Mesodermal cell (in vitro differentiated cells): ENCODE measurements around the gene DENND6A. TPM values are rescaled to one million over a fixed set of nuclear protein-coding genes. Genes with fewer than 3 reads are reported as not detected.

Experiments used
- H3K27ac ChIP-seq: 2 replicates; pipeline ENCODE4 v1.7.0; 2013; ENCODE audit warnings: mild to moderate bottlenecking, low read depth, low read length, moderate library complexity; ENCODE audit not compliant: severe bottlenecking
- H3K36me3 ChIP-seq: 2 replicates; pipeline ENCODE4 v1.7.1; 2013; ENCODE audit warnings: mild to moderate bottlenecking, low read length, moderate library complexity; ENCODE audit not compliant: control insufficient read depth, insufficient read depth
- H3K4me1 ChIP-seq: one replicate; pipeline ENCODE4 v1.7.1; 2013; ENCODE audit warnings: mild to moderate bottlenecking, low read length; ENCODE audit not compliant: insufficient read depth, control insufficient read depth, poor library complexity, severe bottlenecking
- H3K4me3 ChIP-seq: 2 replicates; pipeline ENCODE4 v1.7.0; 2013; ENCODE audit warnings: low read length, control low read depth, mild to moderate bottlenecking; ENCODE audit not compliant: insufficient read depth, poor library complexity, severe bottlenecking; ENCODE audit errors: extremely low read depth
- H3K9me3 ChIP-seq: 2 replicates; pipeline ENCODE4 v1.7.1; 2013; ENCODE audit warnings: mild to moderate bottlenecking, low read length, moderate library complexity; ENCODE audit not compliant: control insufficient read depth
- whole genome bisulfite sequencing, 2 experiments: methylation state at CpG; one replicate each; pipeline ENCODE4 v1.1.5; 2013; ENCODE audit warnings: missing lambda C conversion rate in 2 of 2; ENCODE audit not compliant: insufficient coverage in 2 of 2; 5-methylcytosine and 5-hydroxymethylcytosine counted together
- polyA plus RNA-seq, 2 experiments: library from polyadenylated mRNA; stranded (reverse); fragments of 50-300 nt; gene quantifications; one replicate each; pipeline ENCODE4 v1.2.3, GENCODE V29; 2013

The DENND6A gene
- polyA plus RNA-seq (2013, experiment 1 of 2) = 14.4 TPM
- polyA plus RNA-seq (2013, experiment 2 of 2) = 15.6 TPM

DNA sequence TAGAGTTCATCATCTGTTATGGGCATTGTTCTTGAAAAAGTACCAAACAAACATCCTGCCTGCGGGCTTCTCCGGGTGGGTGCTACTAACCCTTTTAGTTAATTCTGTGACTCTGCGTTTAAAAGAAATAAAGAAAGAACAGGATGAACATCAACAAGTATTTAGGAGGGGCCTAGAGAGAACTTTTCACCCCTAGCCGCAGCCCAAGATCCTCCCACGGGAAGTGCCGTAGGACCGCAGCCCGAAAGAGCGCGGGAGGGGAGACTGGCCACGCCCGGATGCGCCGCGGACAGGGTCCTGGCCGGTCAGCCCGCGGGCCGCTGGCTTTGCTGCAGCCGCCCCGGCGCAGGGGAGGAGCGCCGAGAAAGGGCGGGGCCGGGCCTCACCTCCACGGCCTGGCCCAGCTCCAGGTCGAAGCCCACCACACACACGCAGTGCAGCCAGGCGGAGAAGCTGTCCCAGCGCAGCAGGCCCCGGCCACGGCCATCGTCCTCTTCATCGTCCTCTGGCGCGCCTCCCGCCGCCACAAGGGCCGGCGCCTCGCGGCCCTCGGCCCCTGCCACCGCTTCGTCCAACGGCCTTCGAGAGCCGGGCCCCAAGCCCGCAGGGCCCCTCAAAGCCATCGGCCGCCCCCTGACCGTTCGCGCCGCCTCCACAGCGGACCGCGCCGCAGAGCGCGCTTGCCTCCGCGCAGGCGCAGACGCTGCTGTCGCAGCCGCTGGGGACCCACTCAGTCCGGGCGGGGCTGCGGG is at the start of gene DENND6A:
TSS of gene DENND6A (minus strand) at position 682 of the 752 bp plus-strand sequence. CDS start at position 623, 59 bp downstream.
- Histone ChIP-seq H3K4me3 (peak within 1 kb of the TSS; percentile 65), H3K36me3 (no peaks in the 10 kb centered on the region), H3K9me3 (no peaks in the 10 kb centered on the region), H3K4me1 (no peaks in the 10 kb centered on the region), H3K27ac (peak within 1 kb of the TSS; percentile 96)
- 0% methylated on average over 32 to 65 of the region's 71 CpGs for WGBS, 2 experiments

DNA sequence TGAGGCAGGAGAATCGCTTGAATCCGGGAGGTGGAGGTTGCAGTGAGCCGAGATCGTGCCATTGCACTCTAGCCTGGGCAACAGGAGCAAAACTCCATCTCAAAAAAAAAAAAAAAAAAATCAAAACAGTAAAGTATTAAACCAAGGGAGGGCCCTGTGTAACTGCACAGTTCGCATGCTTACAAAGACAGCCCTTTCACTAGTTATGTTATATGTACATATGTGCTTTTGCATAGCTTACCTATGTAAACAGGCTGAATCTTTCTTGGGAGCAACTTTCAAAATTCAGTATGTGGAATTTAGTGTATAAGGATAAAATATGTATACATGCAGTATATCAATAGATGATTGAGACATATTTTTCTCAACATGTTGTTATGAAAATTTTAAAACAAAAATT is 47.1 kb upstream of the DENND6A start:
- WGBS, 2 experiments = no CpG with 5 or more reads among the region's 5 CpGs

DNA sequence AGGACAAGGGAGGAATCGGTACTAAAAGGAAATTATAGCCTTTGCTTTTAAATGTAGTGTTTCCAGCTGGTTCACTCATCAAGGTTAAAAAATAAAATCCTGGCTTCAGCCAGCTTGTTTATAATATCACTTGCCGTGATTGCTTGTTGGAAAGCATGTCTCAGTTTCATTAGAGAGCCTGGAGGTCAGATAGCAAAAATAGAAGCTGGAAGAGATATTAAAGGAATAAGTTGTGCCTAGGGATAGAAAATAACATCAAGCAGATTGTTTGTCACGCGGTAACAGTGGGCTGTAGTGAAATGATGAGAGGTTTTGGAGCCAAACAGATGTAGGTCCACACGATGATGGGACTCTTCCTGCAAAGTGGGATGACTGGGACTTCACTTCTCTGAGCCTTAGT is 45.5 kb upstream of the DENND6A start:
- no peaks in the 10 kb centered on the region for H3K36me3 ChIP-seq
- H3K27ac ChIP-seq = no peak overlapping the region
- WGBS, 2 experiments = 96 to 98% methylated on average over 5 of the region's 5 CpGs
- no peaks in the 10 kb centered on the region for H3K9me3 ChIP-seq
- H3K4me1 ChIP-seq = peaks cover 4% of the 10 kb centered on the region
- H3K4me3 ChIP-seq = no peak overlapping the region

More for the DNA sequence above, 47.1 kb upstream of the DENND6A start:
- Histone ChIP-seq H3K4me1 (no peaks in the 10 kb centered on the region), H3K9me3 (no peaks in the 10 kb centered on the region), H3K4me3 (no peak overlapping the region), H3K36me3 (no peaks in the 10 kb centered on the region), H3K27ac (no peak overlapping the region)

DNA sequence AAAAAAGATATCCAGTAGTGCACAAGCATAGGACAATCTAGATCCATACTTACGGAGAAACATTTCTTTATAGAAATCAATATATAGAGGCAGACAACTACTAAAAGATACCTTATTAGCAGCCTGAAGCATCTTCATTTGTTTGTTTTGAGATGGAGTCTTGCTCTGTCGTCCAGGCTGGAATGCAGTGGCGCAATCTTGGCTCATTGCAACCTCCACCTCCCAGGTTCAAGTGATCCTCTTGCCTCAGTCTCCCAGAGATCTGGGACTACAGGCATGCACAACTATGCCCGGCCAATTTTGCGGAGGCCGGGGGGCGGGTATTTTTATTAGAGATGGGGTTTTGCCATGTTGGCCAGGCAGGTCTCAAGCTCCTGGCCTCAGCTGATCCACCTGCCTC is 45.0 kb upstream of the DENND6A start:
- WGBS, 2 experiments = 84 to 94% methylated on average over 2 to 4 of the region's 7 CpGs
- no peak overlapping the region for H3K4me3 ChIP-seq
- peaks cover 4% of the 10 kb centered on the region for H3K4me1 ChIP-seq
- H3K36me3 ChIP-seq = no peaks in the 10 kb centered on the region
- no peak overlapping the region for H3K27ac ChIP-seq
- no peaks in the 10 kb centered on the region for H3K9me3 ChIP-seq

DNA sequence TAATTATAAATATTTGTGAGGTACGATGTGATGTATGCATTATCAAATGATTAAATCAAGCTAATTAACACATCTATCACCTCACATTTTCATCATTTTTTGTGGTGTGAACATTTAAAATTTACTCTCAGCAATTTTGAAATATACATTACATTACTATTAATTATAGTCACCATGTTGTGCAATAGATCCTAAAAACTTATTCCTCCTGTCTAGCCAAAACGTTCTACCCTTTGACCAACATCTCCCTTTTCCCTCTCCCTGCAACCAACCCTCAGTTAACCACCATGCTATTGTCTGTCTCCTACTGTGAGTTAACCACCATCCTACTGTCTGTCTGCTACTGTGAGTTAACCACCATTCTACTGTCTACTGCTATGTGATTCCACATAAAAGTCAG is 42.5 kb upstream of the DENND6A start:
- 76 to 82% methylated on average over 1 of the region's 2 CpGs for WGBS, 2 experiments
- Histone ChIP-seq H3K27ac (no peak overlapping the region), H3K4me3 (no peak overlapping the region), H3K36me3 (no peaks in the 10 kb centered on the region), H3K9me3 (no peaks in the 10 kb centered on the region), H3K4me1 (peaks cover 4% of the 10 kb centered on the region)

GRCh38 chr3:57733790-57734189 is 40.9 kb upstream of the DENND6A start:
- Histone ChIP-seq H3K36me3 (no peaks in the 10 kb centered on the region), H3K27ac (peak overlapping the region; percentile 64), H3K4me3 (no peak overlapping the region), H3K9me3 (no peaks in the 10 kb centered on the region), H3K4me1 (peaks cover 4% of the 10 kb centered on the region)
- WGBS, 2 experiments = 91 to 92% methylated on average over 2 of the region's 2 CpGs

- H3K4me3 ChIP-seq = no peak overlapping the region
- H3K9me3 ChIP-seq = no peaks in the 10 kb centered on the region
- H3K27ac ChIP-seq = no peak overlapping the region
- peaks cover 4% of the 10 kb centered on the region for H3K4me1 ChIP-seq
- WGBS, 2 experiments = no CpG with 5 or more reads among the region's 1 CpG
- H3K36me3 ChIP-seq = no peaks in the 10 kb centered on the region
Observed at GRCh38 chr3:57731311-57731710, 38.4 kb upstream of the DENND6A start.

- Histone ChIP-seq H3K9me3 (no peaks in the 10 kb centered on the region), H3K4me1 (peaks cover 4% of the 10 kb centered on the region), H3K4me3 (no peak overlapping the region), H3K36me3 (no peaks in the 10 kb centered on the region), H3K27ac (no peak overlapping the region)
- 60 to 90% methylated on average over 1 of the region's 3 CpGs for WGBS, 2 experiments
Observed at GRCh38 chr3:57730682-57731081, 37.8 kb upstream of the DENND6A start.

GRCh38 chr3:57729334-57730045 is 36.6 kb upstream of the DENND6A start:
- Histone ChIP-seq H3K4me1 (peaks cover 4% of the 10 kb centered on the region), H3K27ac (no peak overlapping the region), H3K4me3 (no peak overlapping the region), H3K36me3 (no peaks in the 10 kb centered on the region), H3K9me3 (no peaks in the 10 kb centered on the region)
- 96 to 97% methylated on average over 6 to 9 of the region's 11 CpGs for WGBS, 2 experiments

GRCh38 chr3:57727106-57727505 is 34.2 kb upstream of the DENND6A start:
- Histone ChIP-seq H3K4me3 (no peak overlapping the region), H3K9me3 (no peaks in the 10 kb centered on the region), H3K27ac (no peak overlapping the region), H3K4me1 (no peaks in the 10 kb centered on the region), H3K36me3 (no peaks in the 10 kb centered on the region)
- WGBS, 2 experiments = 90 to 93% methylated on average over 3 of the region's 5 CpGs

DNA sequence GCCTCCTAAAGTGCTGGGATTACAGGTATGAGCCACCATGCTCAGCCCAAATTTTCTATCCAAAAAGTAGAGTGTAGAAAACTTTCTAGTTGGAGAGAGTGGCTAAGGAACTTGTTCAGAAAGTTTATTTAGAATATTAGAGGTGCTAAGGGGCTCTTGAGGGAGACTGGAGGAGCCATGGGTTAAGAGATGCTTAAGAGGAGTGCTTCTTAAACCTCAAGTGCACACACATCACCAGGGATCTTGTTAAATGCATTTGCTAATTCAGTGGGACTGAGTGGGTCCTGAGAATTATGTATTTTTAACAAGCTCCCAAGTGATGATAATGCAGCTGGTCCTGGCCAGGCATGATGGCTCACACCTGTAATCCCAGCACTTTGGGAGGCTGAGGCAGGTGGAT is 33.5 kb upstream of the DENND6A start:
- Histone ChIP-seq H3K9me3 (no peaks in the 10 kb centered on the region), H3K27ac (no peak overlapping the region), H3K36me3 (no peaks in the 10 kb centered on the region), H3K4me1 (no peaks in the 10 kb centered on the region), H3K4me3 (no peak overlapping the region)
